KOPT-K1 (cell line): ENCODE results near the gene ZNF629.
A peak's percentile ranks its signal among the peaks of the same experiment; 100 is the strongest.

ENCODE experiments used
- H3K27ac ChIP-seq: fragments of 200-600 bp; sonication (generic); 2 replicates; pipeline ENCODE4 v1.5.1; 2016; ENCODE audit warnings: antibody characterized with exemption, mild to moderate bottlenecking, low read depth, low read length; ENCODE audit not compliant: poor library complexity, severe bottlenecking
- H3K36me3 ChIP-seq: fragments of 200-600 bp; sonication (generic); 2 replicates; pipeline ENCODE4 v1.5.1; 2017; ENCODE audit warnings: antibody characterized with exemption, mild to moderate bottlenecking, low read length, moderate library complexity; ENCODE audit not compliant: insufficient read depth
- H3K9me3 ChIP-seq: fragments of 200-600 bp; sonication (generic); 2 replicates; pipeline ENCODE4 v1.5.1; 2017; ENCODE audit warnings: antibody characterized with exemption, low read length, mild to moderate bottlenecking; ENCODE audit not compliant: insufficient read depth, poor library complexity, severe bottlenecking

Gene ZNF629

GRCh38 chr16:30764086-30764485, 22.9 kb downstream of the ZNF629 start:
- Histone ChIP-seq H3K9me3 (no peaks in the 10 kb centered on the region), H3K27ac (no peak overlapping the region), H3K36me3 (peaks cover 69% of the 10 kb centered on the region)

- H3K27ac ChIP-seq: peak overlapping the region; percentile 65
- no peaks in the 10 kb centered on the region for H3K9me3 ChIP-seq
- H3K36me3 ChIP-seq: peaks cover 64% of the 10 kb centered on the region
Measured at GRCh38 chr16:30762991-30763725, 23.8 kb downstream of the ZNF629 start.

- Histone ChIP-seq H3K36me3 (peaks cover 61% of the 10 kb centered on the region), H3K27ac (peak within 1 kb of the TSS; percentile 65), H3K9me3 (no peaks in the 10 kb centered on the region)
Measured at GRCh38 chr16:30761928-30762902, 24.8 kb downstream of the ZNF629 start, which contains the start of the genes CFAP119 and RNF40. Gene CFAP119 (minus strand): TSS chr16:30762062. CDS start chr16:30761748, 314 bp downstream. Gene RNF40 (plus strand): TSS chr16:30762322. CDS start chr16:30762546, 224 bp downstream.

- Histone ChIP-seq H3K9me3 (no peaks in the 10 kb centered on the region), H3K27ac (peak overlapping the region; percentile 65), H3K36me3 (peaks cover 61% of the 10 kb centered on the region)
Measured at GRCh38 chr16:30761427-30761927, 25.5 kb downstream of the ZNF629 start.

GRCh38 chr16:30760577-30761426, 26.2 kb downstream of the ZNF629 start:
- H3K27ac ChIP-seq: peak overlapping the region; percentile 65
- peaks cover 61% of the 10 kb centered on the region for H3K36me3 ChIP-seq
- H3K9me3 ChIP-seq: no peaks in the 10 kb centered on the region

- Histone ChIP-seq H3K36me3 (peaks cover 61% of the 10 kb centered on the region), H3K27ac (no peak overlapping the region), H3K9me3 (no peaks in the 10 kb centered on the region)
Measured at GRCh38 chr16:30760001-30760559, 26.9 kb downstream of the ZNF629 start.

GRCh38 chr16:30758988-30759491, 28.0 kb downstream of the ZNF629 start:
- H3K36me3 ChIP-seq: peaks cover 61% of the 10 kb centered on the region
- H3K27ac ChIP-seq: no peak overlapping the region
- H3K9me3 ChIP-seq: no peaks in the 10 kb centered on the region

- H3K36me3 ChIP-seq: peaks cover 68% of the 10 kb centered on the region
- H3K9me3 ChIP-seq: no peaks in the 10 kb centered on the region
- H3K27ac ChIP-seq: no peak overlapping the region
Measured at GRCh38 chr16:30757316-30757715, 29.7 kb downstream of the ZNF629 start.

- Histone ChIP-seq H3K36me3 (peaks cover 72% of the 10 kb centered on the region), H3K9me3 (no peaks in the 10 kb centered on the region), H3K27ac (no peak overlapping the region)
Measured at GRCh38 chr16:30756781-30757100, 30.3 kb downstream of the ZNF629 start.

- H3K36me3 ChIP-seq: peaks cover 77% of the 10 kb centered on the region
- no peak overlapping the region for H3K27ac ChIP-seq
- no peaks in the 10 kb centered on the region for H3K9me3 ChIP-seq
Measured at GRCh38 chr16:30755955-30756780, 30.8 kb downstream of the ZNF629 start.

- Histone ChIP-seq H3K9me3 (no peaks in the 10 kb centered on the region), H3K27ac (no peak overlapping the region), H3K36me3 (peaks cover 75% of the 10 kb centered on the region)
Measured at GRCh38 chr16:30753596-30753995, 33.4 kb downstream of the ZNF629 start.

- no peak overlapping the region for H3K27ac ChIP-seq
- H3K36me3 ChIP-seq: peaks cover 55% of the 10 kb centered on the region
- no peaks in the 10 kb centered on the region for H3K9me3 ChIP-seq
Measured at GRCh38 chr16:30750876-30751465, 36.0 kb downstream of the ZNF629 start.

- Histone ChIP-seq H3K27ac (no peak overlapping the region), H3K36me3 (peaks cover 49% of the 10 kb centered on the region), H3K9me3 (no peaks in the 10 kb centered on the region)
Measured at GRCh38 chr16:30750201-30750600, 36.8 kb downstream of the ZNF629 start.
